ENCODE data around the gene PPME1. TPM values are rescaled to one million over a fixed set of nuclear protein-coding genes. Genes with fewer than 3 reads are reported as not detected.

The PPME1 gene
- total RNA-seq, 1 donor from 2014 or later = 401 TPM

DNA sequence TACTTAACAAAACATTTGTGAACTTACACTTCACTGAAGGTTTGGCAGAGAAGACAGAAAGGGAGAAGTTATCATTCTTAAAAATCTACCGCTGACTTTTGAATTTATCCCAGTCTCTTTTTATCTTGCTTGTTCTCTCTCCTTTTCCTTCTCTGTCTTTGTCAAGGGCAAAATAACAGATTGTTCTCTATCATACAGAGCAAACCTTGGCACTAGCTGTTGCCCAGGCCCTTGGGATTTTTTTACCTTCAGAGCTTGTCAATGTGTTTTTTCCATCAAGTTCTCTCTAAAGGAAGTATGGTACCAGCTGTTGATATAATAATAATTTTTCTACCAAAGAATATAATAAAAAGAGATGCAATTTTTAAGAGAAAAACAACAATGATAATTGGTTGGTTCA lies 67.2 kb downstream of the PPME1 start:
- Mint-ChIP-seq H3K36me3 (ENCODE audit: low read depth, unreplicated experiment) (peaks cover 17% of the 10 kb centered on the region), H3K4me1 (ENCODE audit: low read depth, unreplicated experiment) (no peaks in the 10 kb centered on the region), H3K27me3 (ENCODE audit: low read depth, unreplicated experiment) (no peaks in the 10 kb centered on the region), H3K27ac (ENCODE audit: unreplicated experiment) (no peak overlapping the region), H3K9me3 (ENCODE audit: unreplicated experiment) (no peaks in the 10 kb centered on the region), H3K4me3 (ENCODE audit: unreplicated experiment) (no peak overlapping the region)
- Histone ChIP-seq H3K9ac (ENCODE audit: low read length) (no peak overlapping the region), H3K79me2 (ENCODE audit: insufficient read depth, low read length) (no peaks in the 10 kb centered on the region), H4K20me1 (ENCODE audit: insufficient read depth, low read length) (no peaks in the 10 kb centered on the region), H3K36me3 (ENCODE audit: insufficient read depth, low read length) (peaks cover 22% of the 10 kb centered on the region), H3K9me3 (ENCODE audit: insufficient read depth, low read depth, low read length) (no peaks in the 10 kb centered on the region), H3K27me3 (ENCODE audit: insufficient read depth, low read length) (no peaks in the 10 kb centered on the region), H2AFZ (ENCODE audit: low read depth, low read length) (no peak overlapping the region), H3K27ac (ENCODE audit: low read depth, low read length) (no peak overlapping the region), H3K4me2 (ENCODE audit: low read length) (no peak overlapping the region), H3K4me3 (ENCODE audit: insufficient read depth, low read depth, low read length) (no peak overlapping the region), H3K4me1 (ENCODE audit: insufficient read depth, low read length) (no peaks in the 10 kb centered on the region)
- DNase-seq (ENCODE audit: low read depth) = no peak
- TF ChIP-seq EZH2 (IDR thresholded peaks at IDR 0.05; ENCODE audit: insufficient read depth, low read length) = no peak
- TF ChIP-seq, protein P1, sequence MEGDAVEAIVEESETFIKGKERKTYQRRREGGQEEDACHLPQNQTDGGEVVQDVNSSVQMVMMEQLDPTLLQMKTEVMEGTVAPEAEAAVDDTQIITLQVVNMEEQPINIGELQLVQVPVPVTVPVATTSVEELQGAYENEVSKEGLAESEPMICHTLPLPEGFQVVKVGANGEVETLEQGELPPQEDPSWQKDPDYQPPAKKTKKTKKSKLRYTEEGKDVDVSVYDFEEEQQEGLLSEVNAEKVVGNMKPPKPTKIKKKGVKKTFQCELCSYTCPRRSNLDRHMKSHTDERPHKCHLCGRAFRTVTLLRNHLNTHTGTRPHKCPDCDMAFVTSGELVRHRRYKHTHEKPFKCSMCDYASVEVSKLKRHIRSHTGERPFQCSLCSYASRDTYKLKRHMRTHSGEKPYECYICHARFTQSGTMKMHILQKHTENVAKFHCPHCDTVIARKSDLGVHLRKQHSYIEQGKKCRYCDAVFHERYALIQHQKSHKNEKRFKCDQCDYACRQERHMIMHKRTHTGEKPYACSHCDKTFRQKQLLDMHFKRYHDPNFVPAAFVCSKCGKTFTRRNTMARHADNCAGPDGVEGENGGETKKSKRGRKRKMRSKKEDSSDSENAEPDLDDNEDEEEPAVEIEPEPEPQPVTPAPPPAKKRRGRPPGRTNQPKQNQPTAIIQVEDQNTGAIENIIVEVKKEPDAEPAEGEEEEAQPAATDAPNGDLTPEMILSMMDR (IDR thresholded peaks at IDR 0.05; ENCODE audit: insufficient read depth, low read depth, low read length) = no peak
- FAIRE-seq = no peak

DNA sequence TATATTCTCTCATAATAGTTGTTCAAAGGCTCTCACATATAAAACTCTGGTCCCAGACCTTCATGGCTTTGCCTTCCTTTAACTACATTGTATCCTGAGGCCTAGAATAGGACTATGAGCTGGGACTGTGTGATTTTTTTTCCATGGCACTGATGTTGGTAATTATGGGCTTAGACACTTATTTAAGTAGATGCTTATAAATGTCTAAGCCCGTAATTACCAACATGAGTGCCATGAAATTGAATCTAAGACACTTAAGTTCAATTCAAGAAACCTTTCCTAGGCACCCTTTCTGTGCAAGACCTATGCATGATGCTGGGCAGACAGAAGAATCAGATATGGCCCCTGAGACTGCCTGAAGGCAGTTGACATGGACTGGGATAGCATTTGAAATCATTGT lies 77.4 kb downstream of the PPME1 start:
- Histone ChIP-seq H3K9me3 (ENCODE audit: insufficient read depth, low read depth, low read length) (no peaks in the 10 kb centered on the region), H3K79me2 (ENCODE audit: insufficient read depth, low read length) (no peaks in the 10 kb centered on the region), H3K4me2 (ENCODE audit: low read length) (no peak overlapping the region), H2AFZ (ENCODE audit: low read depth, low read length) (no peak overlapping the region), H3K27ac (ENCODE audit: low read depth, low read length) (no peak overlapping the region), H3K27me3 (ENCODE audit: insufficient read depth, low read length) (no peaks in the 10 kb centered on the region), H3K9ac (ENCODE audit: low read length) (no peak overlapping the region), H3K4me3 (ENCODE audit: insufficient read depth, low read depth, low read length) (no peak overlapping the region), H3K36me3 (ENCODE audit: insufficient read depth, low read length) (peaks cover 30% of the 10 kb centered on the region), H4K20me1 (ENCODE audit: insufficient read depth, low read length) (no peaks in the 10 kb centered on the region), H3K4me1 (ENCODE audit: insufficient read depth, low read length) (no peaks in the 10 kb centered on the region)
- no peaks in the 10 kb centered on the region for H3K9me3 Mint-ChIP-seq (ENCODE audit: unreplicated experiment)
- H3K27ac Mint-ChIP-seq (ENCODE audit: unreplicated experiment) = no peak overlapping the region
- H3K4me1 Mint-ChIP-seq (ENCODE audit: low read depth, unreplicated experiment) = peaks cover 1% of the 10 kb centered on the region
- H3K36me3 Mint-ChIP-seq (ENCODE audit: low read depth, unreplicated experiment) = peaks cover 38% of the 10 kb centered on the region
- no peak for DNase-seq (ENCODE audit: low read depth)
- TF ChIP-seq EZH2 (IDR thresholded peaks at IDR 0.05; ENCODE audit: insufficient read depth, low read length) = no peak
- TF ChIP-seq, protein P1 (IDR thresholded peaks at IDR 0.05; ENCODE audit: insufficient read depth, low read depth, low read length) = no peak
- no peaks in the 10 kb centered on the region for H3K27me3 Mint-ChIP-seq (ENCODE audit: low read depth, unreplicated experiment)
- H3K4me3 Mint-ChIP-seq (ENCODE audit: unreplicated experiment) = no peak overlapping the region
- FAIRE-seq = no peak

DNA sequence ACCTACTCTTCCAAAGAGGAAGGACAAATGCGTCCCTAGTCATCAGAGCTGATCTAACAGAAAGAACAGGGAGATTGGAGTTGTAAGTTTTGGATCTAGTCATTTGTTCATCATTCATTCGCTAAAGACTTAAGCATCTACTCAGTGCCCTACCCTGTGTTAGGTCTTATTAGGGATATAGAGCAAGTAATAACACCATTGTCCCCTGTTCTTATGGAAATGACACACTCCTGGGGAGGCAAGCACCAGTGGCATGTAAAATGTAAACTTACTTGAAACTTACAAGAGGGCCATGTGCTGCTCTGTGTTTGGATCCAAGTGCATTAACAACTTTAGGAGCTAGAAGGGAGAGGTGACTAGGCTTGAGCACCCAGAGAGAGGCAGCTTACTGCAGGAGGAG lies 78.4 kb downstream of the PPME1 start:
- Mint-ChIP-seq H3K27ac (ENCODE audit: unreplicated experiment) (no peak overlapping the region), H3K4me1 (ENCODE audit: low read depth, unreplicated experiment) (peaks cover 1% of the 10 kb centered on the region), H3K27me3 (ENCODE audit: low read depth, unreplicated experiment) (no peaks in the 10 kb centered on the region), H3K9me3 (ENCODE audit: unreplicated experiment) (no peaks in the 10 kb centered on the region), H3K36me3 (ENCODE audit: low read depth, unreplicated experiment) (peaks cover 38% of the 10 kb centered on the region), H3K4me3 (ENCODE audit: unreplicated experiment) (no peak overlapping the region)
- no peaks in the 10 kb centered on the region for H3K9me3 ChIP-seq (ENCODE audit: insufficient read depth, low read depth, low read length)
- H3K36me3 ChIP-seq (ENCODE audit: insufficient read depth, low read length) = peaks cover 30% of the 10 kb centered on the region
- no peaks in the 10 kb centered on the region for H3K27me3 ChIP-seq (ENCODE audit: insufficient read depth, low read length)
- DNase-seq (ENCODE audit: low read depth) (no peak), FAIRE-seq (no peak)
- H3K4me2 ChIP-seq (ENCODE audit: low read length) = no peak overlapping the region
- no peak overlapping the region for H3K4me3 ChIP-seq (ENCODE audit: insufficient read depth, low read depth, low read length)
- H3K79me2 ChIP-seq (ENCODE audit: insufficient read depth, low read length) = no peaks in the 10 kb centered on the region
- H3K4me1 ChIP-seq (ENCODE audit: insufficient read depth, low read length) = no peaks in the 10 kb centered on the region
- H4K20me1 ChIP-seq (ENCODE audit: insufficient read depth, low read length) = no peaks in the 10 kb centered on the region
- no peak overlapping the region for H2AFZ ChIP-seq (ENCODE audit: low read depth, low read length)
- no peak overlapping the region for H3K9ac ChIP-seq (ENCODE audit: low read length)
- TF ChIP-seq EZH2 (IDR thresholded peaks at IDR 0.05; ENCODE audit: insufficient read depth, low read length) = no peak
- TF ChIP-seq, protein P1 (IDR thresholded peaks at IDR 0.05; ENCODE audit: insufficient read depth, low read depth, low read length) = no peak
- H3K27ac ChIP-seq (ENCODE audit: low read depth, low read length) = no peak overlapping the region

Measured in astrocyte (in vitro differentiated cells and primary cell).